PC-3 (cell line): Measurements from ENCODE around the gene SEMA3D. TPM values are rescaled to one million over a fixed set of nuclear protein-coding genes. Genes with fewer than 3 reads are reported as not detected.
A peak's percentile ranks its signal among the peaks of the same experiment; 100 is the strongest.

Source experiments
- ATAC-seq: fragments of 200-7000 bp; cut with Tn5 transposase; 2 replicates; pipeline ENCODE4 v1.9.1; 2020; ENCODE audit warnings: mild to moderate bottlenecking, moderate library complexity
- BruUV-seq: library from RNA; stranded (reverse); fragments of 400-500 nt; replicated peaks from 2 replicates; lab custom pipeline; 2021; lab: Mats Ljungman, UMichigan
- CTCF ChIA-PET: fragments of 300-600 bp; sonication (Branson Sonifier 250); formaldehyde crosslinking; loops from one replicate; lab custom pipeline; 2022; ENCODE audit warnings: antibody characterized with exemption; lab: Charles Lee
- POLR2A ChIA-PET: fragments of 300-600 bp; sonication (Branson Sonifier 250); formaldehyde crosslinking; loops from one replicate; lab custom pipeline; 2022; ENCODE audit warnings: antibody characterized with exemption; ENCODE audit not compliant: unreplicated experiment; lab: Charles Lee
- DNase-seq: peaks from one replicate; pipeline ENCODE4 v3.0.0-alpha.2; 2015
- H2AFZ ChIP-seq: fragments of 300-600 bp; sonication (generic); 2 replicates; pipeline ENCODE4 v1.6.0; 2016; ENCODE audit warnings: antibody characterized with exemption, low read length
- H3F3A ChIP-seq: fragments of 300-600 bp; sonication (generic); one replicate; pipeline ENCODE4 v1.6.0; 2017; ENCODE audit warnings: antibody characterized with exemption, low read length, control low read depth, mild to moderate bottlenecking; ENCODE audit not compliant: unreplicated experiment
- H3K27ac ChIP-seq: fragments of 300-600 bp; sonication (generic); 2 replicates; pipeline ENCODE4 v1.5.1; 2016; ENCODE audit warnings: mild to moderate bottlenecking, low read length
- H3K27me3 ChIP-seq: fragments of 300-600 bp; sonication (generic); 2 replicates; pipeline ENCODE4 v1.6.1; 2016; ENCODE audit warnings: low read length, mixed read lengths
- H3K36me3 ChIP-seq: fragments of 300-600 bp; sonication (generic); 2 replicates; pipeline ENCODE4 v1.6.1; 2016; ENCODE audit warnings: low read depth, mixed run types, low read length, mixed read lengths
- H3K4me1 ChIP-seq: fragments of 300-600 bp; sonication (generic); 2 replicates; pipeline ENCODE4 v1.5.1; 2016; ENCODE audit warnings: low read length; ENCODE audit not compliant: insufficient read depth
- H3K4me2 ChIP-seq: fragments of 300-600 bp; sonication (generic); 2 replicates; pipeline ENCODE4 v1.6.0; 2016; ENCODE audit warnings: low read length
- H3K4me3 ChIP-seq: fragments of 300-600 bp; sonication (generic); 2 replicates; pipeline ENCODE4 v1.5.1; 2016; ENCODE audit warnings: mild to moderate bottlenecking, low read length, mixed read lengths
- H3K79me2 ChIP-seq: fragments of 300-600 bp; sonication (generic); 2 replicates; pipeline ENCODE4 v1.6.1; 2017; ENCODE audit warnings: low read length, mixed read lengths
- H3K9ac ChIP-seq: fragments of 300-600 bp; sonication (generic); 2 replicates; pipeline ENCODE4 v1.6.0; 2016; ENCODE audit warnings: mild to moderate bottlenecking, low read length
- H3K9me2 ChIP-seq: fragments of 300-600 bp; sonication (generic); replicated peaks from 2 replicates; pipeline ENCODE4 v1.6.1; 2016; ENCODE audit warnings: mixed run types, low read length, mixed read lengths
- H3K9me3 ChIP-seq: fragments of 300-600 bp; sonication (generic); 2 replicates; pipeline ENCODE4 v1.6.1; 2016; ENCODE audit warnings: low read length, mixed read lengths
- H4K20me1 ChIP-seq: fragments of 300-600 bp; sonication (generic); 2 replicates; pipeline ENCODE4 v1.6.1; 2016; ENCODE audit warnings: low read length, mixed read lengths
- CTCF ChIP-seq: fragments of 300-600 bp; sonication (generic); conservative IDR thresholded peaks from 2 replicates; pipeline ENCODE4 v1.5.1; 2017; ENCODE audit warnings: antibody characterized with exemption, low read depth, mild to moderate bottlenecking, low read length
- EZH2 ChIP-seq: fragments of 300-600 bp; sonication (generic); IDR thresholded peaks from one replicate; pipeline ENCODE4 v1.6.1; 2017; ENCODE audit warnings: antibody characterized with exemption, mild to moderate bottlenecking, low read length; ENCODE audit not compliant: unreplicated experiment
- EZH2phosphoT487 ChIP-seq: fragments of 300-600 bp; sonication (generic); IDR thresholded peaks from 2 replicates; pipeline ENCODE4 v1.6.1; 2018; ENCODE audit warnings: mild to moderate bottlenecking, antibody characterized with exemption, low read length, borderline replicate concordance
- intact Hi-C: fragments of 100-400 bp; cut with micrococcal nuclease; formaldehyde crosslinking; loops from 2 replicates; pipeline ENCODE4 v1.9.0; 2023
- total RNA-seq: library from RNA; depleted of rRNA; stranded (reverse); fragments of >200 nt; gene quantifications from 2 replicates; pipeline ENCODE4 v1.2.3, GENCODE V29; 2014

Gene SEMA3D
- total RNA-seq, 1 experiment from 2014 or later, result 4.8 TPM

DNA sequence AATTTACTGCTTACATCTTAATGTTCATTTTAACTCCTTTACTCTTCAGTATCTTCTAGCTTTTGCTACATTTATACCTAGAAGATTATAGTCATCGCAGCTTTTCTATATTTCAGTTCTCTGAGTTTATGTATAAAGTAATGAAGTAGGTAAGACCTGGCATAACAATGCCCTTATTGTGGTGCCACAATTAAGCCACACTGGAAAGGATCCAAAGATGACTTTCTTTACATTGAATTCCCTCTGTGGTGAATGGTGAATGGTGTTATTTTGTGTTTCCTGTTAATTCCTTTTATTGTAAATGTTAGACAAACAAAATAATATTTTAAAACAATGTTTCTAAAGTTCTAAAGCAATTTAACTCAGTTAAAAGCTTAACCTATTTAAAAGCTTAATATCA is 36.2 kb downstream of the SEMA3D start:
- Histone ChIP-seq H3K9me3 (no peaks in the 10 kb centered on the region), H2AFZ (no peak overlapping the region), H3F3A (no peaks in the 10 kb centered on the region), H4K20me1 (no peaks in the 10 kb centered on the region), H3K36me3 (no peaks in the 10 kb centered on the region), H3K4me2 (no peak overlapping the region), H3K4me1 (no peaks in the 10 kb centered on the region), H3K9me2 (no peaks in the 10 kb centered on the region), H3K79me2 (no peaks in the 10 kb centered on the region), H3K27ac (no peak overlapping the region), H3K4me3 (no peak overlapping the region), H3K9ac (no peak overlapping the region), H3K27me3 (no peaks in the 10 kb centered on the region)
- ChIA-PET CTCF (no interaction called here), POLR2A (interaction anchor here (0.7 kb wide), 1 partner anchor 41 kb away, joined by 3 read pairs; no protein-coding TSS in a partner anchor)
- ATAC-seq, result peak; percentile 66
- DNase-seq, result peak; percentile 31
- no TSS peak for BruUV-seq
- TF ChIP-seq CTCF (no peak), EZH2phosphoT487 (no peak), EZH2 (no peak)
- intact Hi-C loops, result no loop called here

DNA sequence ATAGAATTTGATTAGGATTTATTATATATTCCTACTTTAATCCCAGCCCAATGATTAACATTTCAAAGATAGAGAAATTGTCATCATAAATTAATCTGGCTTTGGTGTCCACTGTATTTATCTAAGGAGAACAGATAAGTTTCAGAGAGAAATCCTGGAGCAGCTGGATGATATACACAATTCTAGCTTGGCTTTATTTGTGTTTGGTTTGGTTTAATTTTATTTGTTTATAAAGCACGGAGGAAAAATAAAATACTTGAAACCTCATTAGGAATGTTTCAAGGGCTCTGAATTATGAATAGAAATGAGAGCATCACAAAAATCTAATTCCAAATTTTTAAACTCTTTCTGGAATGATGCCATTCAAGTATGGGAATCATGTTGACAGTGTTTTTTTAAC is 42.1 kb downstream of the SEMA3D start:
- H3K4me2 ChIP-seq, result no peak overlapping the region
- intact Hi-C loops, result no loop called here
- H3K9me3 ChIP-seq, result no peaks in the 10 kb centered on the region
- TF ChIP-seq CTCF, result no peak
- no peak for TF ChIP-seq EZH2phosphoT487
- TF ChIP-seq EZH2, result no peak
- no peak overlapping the region for H2AFZ ChIP-seq
- BruUV-seq, result no TSS peak
- H3K79me2 ChIP-seq, result no peaks in the 10 kb centered on the region
- H3K9me2 ChIP-seq, result no peaks in the 10 kb centered on the region
- no peak overlapping the region for H3K9ac ChIP-seq
- ChIA-PET POLR2A (no interaction called here), CTCF (no interaction called here)
- H3K27me3 ChIP-seq, result no peaks in the 10 kb centered on the region
- no peak overlapping the region for H3K27ac ChIP-seq
- no peaks in the 10 kb centered on the region for H4K20me1 ChIP-seq
- no peaks in the 10 kb centered on the region for H3K4me1 ChIP-seq
- no peak overlapping the region for H3K4me3 ChIP-seq
- no peaks in the 10 kb centered on the region for H3K36me3 ChIP-seq
- ATAC-seq, result no peak
- DNase-seq, result no peak
- no peaks in the 10 kb centered on the region for H3F3A ChIP-seq

DNA sequence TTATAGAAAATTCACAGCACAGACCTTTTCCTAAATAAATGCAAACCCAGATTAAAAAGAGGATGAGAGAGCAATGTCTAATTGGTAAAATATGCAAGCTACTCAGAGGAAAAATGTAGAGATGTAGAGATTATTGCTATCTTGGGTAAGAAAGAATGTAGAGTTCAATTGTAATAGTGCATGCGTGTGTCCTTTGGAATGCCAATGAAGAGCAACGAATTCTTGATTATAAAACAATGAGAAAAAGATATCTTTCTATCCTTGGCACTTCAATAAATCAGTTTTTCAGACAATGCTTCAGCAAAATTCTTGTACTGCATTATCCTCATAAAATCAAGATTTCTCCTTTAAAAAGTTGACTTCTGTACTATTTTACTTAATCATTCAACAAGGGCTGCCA is 50.9 kb downstream of the SEMA3D start:
- H3K9me3 ChIP-seq, result no peaks in the 10 kb centered on the region
- no peaks in the 10 kb centered on the region for H3K9me2 ChIP-seq
- no peak for TF ChIP-seq EZH2phosphoT487
- no peak for TF ChIP-seq EZH2
- no peak for TF ChIP-seq CTCF
- DNase-seq (peak; percentile 83), ATAC-seq (peak; percentile 93)
- no peak overlapping the region for H3K9ac ChIP-seq
- no peaks in the 10 kb centered on the region for H3K79me2 ChIP-seq
- peak overlapping the region; percentile 30 for H3K27ac ChIP-seq
- no peaks in the 10 kb centered on the region for H4K20me1 ChIP-seq
- POLR2A ChIA-PET, result no interaction called here
- no TSS peak for BruUV-seq
- H3F3A ChIP-seq, result no peaks in the 10 kb centered on the region
- no peak overlapping the region for H2AFZ ChIP-seq
- H3K36me3 ChIP-seq, result no peaks in the 10 kb centered on the region
- CTCF ChIA-PET, result no interaction called here
- intact Hi-C loops, result no loop called here
- H3K27me3 ChIP-seq, result no peaks in the 10 kb centered on the region
- H3K4me1 ChIP-seq, result peaks cover 12% of the 10 kb centered on the region
- peak overlapping the region; percentile 52 for H3K4me2 ChIP-seq
- H3K4me3 ChIP-seq, result no peak overlapping the region
